GM19328 (cell line): ENCODE results near the gene HSD3B7.

Experiments used
- ATAC-seq: cut with Tn5 transposase; IDR thresholded peaks from one replicate; pipeline ENCODE4 v1.9.1; 2021; ENCODE audit warnings: mild to moderate bottlenecking, moderate library complexity; ENCODE audit not compliant: unreplicated experiment

The HSD3B7 gene

DNA sequence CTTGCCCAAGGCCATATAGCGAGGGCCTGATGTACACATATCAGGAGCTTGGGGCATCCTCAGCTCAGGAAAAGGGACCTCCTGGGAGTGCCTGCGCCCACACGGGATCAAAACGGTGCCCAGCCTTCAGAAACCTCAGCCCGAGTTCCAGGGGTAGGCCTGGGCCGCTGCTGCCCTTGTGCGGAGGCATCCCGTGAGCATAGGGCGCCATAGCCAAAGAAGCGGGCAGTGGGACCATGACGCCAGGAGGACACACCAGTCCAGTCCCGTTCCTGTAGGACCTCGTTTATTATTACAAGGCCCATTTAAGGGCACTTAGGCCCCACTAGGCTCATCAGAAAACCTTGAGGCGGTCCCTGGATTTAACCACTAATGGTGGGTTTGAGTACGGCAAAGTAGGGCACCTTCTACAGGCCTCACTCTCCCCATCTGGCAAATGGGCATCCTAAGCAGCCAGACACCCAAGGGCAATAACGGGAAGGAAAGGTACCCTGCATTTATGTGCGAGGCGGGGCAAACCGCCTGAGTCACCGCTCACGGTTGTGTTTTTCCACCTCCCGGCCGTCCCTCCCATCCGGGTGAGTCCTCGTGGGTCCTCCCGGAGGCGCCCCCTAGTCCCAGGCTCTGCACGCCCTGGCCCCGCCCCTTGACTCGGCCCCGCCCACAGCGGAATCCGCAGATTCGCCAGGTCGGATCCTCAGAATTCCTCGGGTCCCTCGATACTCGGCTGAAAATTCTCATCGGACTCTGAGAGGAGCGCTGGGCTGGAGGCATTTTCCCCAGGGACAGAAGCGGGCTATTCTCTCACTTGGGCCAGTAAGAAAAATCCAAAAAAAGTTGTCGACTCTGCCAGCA lies 28.2 kb upstream of the HSD3B7 start:
- peak; percentile 42 for ATAC-seq

DNA sequence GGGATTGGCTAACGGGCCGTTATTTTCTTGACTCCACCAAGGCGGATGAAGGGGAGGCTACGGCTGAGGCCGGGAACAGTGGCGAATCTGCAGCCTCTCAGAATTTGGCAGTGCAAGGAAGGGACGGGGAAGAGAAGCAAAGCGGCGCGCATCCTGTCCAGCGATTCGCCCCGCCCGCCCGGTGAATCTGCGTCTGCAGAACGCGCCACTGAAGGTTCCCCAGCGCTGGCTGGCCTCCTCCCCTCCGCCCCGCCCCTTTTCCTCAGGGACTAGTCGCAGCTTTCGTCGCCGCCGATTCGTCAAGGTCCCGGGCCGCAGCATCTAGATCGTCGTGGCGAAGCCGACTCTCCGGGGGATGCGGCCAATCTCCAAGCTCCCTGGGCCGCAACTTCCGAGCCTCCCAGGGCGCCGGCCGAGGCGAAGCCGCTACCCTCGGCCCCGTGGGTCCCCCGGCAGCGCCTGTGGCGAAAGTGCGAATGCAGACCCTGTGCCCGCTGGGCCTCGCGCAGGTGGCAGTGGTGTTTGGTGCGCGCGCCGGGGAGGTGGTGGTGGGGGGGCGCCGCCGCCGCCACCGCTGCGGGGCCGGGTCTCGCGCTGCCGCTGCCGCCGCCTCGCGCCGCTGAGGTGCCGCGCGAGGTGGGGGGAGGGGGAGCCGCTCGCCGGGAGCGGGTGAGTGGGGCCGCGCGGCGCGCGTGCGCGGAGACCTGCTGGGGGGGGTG lies 27.4 kb upstream of the HSD3B7 start, which contains the start of gene SETD1A:
Gene SETD1A (plus strand): TSS at position 299 of the 719 bp plus-strand sequence. CDS start 978 bp downstream, outside the sequence.
- ATAC-seq: peak; percentile 64

DNA sequence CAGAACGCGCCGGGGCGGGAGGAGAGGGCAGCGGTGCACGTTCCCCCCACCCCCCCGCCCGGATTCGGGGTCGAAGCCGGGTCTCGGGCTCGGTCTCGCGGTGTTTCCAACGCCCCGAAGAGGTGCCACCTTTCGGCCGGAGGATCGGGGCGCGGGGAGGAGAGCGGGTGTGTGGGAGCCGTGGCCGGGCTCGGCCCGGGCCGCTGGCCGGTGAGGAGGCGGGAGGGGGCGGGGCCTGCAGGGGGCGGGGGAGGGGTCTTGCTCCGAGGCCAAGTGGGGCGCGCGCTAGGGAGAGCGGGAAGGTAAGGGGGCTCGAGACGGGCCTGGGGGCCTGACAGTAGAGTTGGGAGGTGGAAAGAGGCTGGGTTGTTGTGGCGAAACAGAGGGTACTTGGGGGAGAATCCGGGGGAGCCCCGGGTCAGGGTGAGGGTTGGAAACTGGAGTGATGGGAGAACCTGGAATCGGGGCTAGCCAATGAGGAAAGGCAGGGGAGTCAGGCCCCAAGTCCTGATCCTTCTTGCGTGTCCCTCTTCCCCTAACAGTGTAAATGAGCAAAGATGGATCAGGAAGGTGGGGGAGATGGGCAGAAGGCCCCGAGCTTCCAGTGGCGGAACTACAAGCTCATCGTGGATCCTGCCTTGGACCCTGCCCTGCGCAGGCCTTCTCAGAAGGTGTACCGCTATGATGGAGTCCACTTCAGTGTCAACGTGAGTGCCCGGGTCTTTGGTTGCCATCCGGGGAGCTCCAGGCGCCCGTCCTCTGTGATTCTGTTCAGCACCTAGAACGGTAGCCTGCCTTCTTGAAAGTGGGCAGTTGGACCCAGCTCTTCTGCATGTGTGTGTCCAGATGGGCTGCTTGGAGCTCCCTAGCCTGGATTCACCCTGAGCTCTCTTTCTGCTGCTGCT lies 26.6 kb upstream of the HSD3B7 start:
- peak; percentile 31 for ATAC-seq

DNA sequence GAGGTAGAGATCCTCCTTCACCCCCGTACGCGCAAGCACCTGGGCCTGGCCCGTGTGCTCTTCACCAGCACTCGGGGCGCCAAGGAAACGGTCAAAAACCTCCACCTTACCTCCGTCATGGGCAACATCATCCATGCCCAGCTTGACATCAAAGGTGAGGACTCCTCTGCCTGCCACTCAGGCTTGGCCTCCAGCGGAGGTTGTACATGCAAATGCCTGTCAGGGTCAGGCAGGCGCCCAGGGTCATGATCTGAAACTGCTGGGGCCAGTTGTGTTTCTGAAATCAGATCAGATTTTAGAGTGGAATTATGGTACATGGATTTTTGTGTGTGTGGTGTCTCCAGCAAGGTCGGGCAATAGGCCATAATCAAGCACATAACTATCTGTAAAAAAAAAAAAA lies 23.6 kb upstream of the HSD3B7 start:
- no peak for ATAC-seq

DNA sequence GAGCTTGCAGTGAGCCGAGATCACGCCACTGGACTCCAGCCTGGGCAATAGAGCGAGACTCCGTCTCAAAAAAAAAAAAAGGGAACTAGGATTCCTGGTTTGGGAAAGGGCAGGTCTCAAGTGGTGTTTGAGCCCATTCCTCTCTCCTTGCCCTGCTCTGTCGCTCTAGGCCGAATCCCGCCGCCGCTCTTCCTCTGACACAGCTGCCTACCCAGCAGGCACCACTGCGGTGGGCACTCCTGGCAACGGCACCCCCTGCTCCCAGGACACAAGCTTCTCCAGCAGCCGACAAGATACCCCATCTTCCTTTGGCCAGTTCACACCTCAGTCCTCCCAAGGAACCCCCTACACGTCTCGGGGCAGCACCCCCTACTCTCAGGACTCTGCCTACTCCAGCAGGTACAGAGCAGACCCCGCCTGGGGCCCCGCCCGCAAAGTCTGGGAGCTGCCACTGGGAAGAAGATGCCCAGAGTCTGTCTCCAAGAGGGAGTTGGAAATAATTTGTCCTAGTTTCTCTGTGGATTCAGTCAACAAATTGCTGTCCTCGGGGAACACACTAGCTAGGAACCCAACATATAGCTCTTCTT lies 21.0 kb upstream of the HSD3B7 start:
- no peak for ATAC-seq

DNA sequence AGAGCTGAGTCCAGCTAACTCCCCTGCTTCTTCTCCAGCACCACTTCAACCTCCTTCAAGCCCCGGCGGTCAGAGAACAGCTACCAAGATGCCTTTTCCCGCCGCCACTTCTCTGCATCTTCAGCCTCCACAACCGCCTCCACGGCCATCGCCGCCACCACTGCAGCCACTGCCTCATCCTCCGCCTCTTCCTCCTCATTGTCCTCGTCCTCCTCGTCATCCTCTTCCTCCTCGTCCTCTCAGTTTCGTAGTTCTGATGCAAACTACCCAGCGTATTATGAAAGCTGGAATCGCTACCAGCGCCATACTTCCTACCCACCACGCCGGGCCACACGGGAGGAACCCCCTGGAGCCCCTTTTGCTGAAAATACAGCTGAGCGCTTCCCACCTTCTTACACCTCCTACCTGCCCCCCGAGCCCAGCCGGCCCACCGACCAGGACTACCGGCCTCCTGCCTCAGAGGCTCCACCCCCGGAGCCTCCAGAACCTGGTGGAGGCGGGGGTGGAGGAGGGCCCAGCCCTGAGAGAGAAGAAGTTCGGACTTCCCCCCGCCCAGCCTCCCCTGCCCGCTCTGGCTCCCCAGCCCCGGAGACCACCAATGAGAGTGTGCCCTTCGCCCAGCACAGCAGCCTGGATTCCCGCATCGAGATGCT lies 20.3 kb upstream of the HSD3B7 start:
- no peak for ATAC-seq

DNA sequence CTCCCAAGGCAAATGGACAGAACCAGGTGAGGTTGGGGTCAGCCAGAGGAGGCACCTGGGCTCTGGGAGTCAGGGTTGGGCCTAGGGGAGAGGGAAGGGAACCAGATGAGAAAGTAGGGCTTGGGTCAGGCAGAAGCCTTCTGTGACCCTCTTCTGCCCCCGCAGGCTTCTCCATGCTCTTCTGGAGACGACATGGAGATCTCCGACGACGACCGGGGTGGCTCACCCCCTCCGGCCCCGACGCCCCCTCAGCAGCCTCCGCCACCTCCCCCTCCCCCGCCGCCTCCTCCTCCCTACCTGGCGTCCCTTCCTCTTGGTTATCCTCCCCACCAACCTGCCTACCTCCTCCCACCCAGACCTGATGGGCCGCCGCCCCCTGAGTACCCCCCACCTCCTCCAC lies 19.6 kb upstream of the HSD3B7 start:
- ATAC-seq: no peak

DNA sequence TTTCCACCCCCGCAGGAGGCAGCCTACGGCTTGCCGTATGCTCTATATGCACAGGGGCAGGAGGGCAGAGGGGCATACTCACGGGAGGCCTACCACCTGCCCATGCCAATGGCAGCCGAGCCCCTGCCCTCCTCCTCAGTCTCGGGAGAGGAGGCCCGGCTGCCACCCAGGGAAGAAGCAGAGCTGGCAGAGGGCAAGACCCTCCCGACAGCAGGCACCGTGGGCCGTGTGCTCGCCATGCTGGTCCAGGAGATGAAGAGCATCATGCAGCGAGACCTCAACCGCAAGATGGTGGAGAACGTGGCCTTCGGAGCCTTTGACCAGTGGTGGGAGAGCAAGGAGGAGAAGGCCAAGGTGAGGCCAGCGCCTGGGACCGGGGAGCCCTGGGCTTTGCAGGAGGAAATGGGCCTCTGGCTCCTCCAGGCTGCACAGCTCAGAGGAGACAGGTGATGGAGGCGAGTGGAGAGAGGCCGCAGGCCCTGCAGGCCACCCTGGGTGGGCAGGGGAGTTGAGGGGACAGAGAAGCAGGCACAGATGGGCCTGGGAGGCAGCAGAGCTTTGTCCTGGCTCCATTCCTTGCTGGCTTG lies 18.9 kb upstream of the HSD3B7 start:
- no peak for ATAC-seq

DNA sequence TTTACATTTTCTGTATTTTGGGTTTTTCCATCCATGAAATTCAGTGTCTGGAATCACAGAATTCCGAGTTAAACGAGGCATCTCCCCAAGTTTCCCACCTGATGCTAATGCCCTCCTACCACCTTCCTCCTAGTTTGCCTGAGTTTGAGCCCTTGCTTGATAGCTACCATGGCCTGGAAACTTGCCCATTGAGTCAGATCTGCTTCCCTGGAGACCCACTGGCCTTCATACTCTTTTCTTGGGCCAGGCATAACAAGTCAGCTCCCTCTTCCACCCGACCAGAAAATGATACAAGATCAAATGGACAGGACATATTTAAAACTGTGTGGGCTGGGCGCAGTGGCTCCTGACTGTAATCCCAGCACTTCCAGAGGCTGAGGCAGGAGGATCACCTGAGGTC lies 17.2 kb upstream of the HSD3B7 start:
- ATAC-seq: no peak

DNA sequence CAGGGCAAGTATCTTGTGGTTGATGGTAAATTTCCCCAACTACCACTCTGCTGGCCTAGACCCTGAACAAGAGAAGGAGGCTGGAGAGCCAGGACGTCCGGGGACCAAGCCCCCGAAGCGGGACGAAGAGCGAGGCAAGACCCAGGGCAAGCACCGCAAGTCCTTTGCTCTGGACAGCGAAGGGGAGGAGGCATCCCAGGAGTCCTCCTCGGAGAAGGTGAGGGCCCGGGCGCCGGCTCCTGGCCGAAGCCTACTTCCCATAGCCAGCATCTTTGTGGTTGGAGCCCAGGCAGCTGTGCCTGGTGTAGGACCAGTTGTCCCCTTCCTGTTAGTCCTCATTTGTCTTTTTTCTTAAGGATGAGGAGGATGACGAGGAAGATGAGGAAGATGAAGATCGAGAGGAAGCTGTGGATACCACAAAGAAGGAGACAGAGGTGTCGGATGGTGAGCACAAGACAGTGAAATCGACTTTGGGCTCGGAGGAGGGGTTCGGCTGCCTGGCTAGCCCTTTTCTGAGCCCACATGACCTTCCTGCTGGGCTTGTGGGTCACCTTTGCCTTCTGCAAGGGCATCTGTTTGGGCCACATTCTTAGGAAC lies 15.7 kb upstream of the HSD3B7 start:
- no peak for ATAC-seq

DNA sequence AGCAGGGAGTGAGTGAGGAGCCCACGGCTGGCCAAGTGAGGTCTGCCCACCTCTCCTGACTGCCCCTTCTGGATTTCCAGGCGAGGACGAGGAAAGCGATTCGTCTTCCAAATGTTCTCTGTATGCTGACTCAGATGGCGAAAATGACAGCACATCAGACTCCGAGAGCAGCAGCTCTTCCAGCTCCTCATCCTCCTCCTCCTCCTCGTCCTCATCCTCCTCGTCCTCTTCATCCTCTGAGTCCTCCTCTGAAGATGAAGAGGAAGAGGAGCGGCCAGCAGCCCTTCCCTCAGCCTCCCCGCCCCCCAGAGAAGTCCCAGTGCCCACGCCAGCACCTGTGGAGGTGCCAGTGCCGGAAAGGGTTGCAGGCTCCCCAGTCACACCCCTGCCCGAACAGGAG lies 13.7 kb upstream of the HSD3B7 start:
- ATAC-seq: no peak

DNA sequence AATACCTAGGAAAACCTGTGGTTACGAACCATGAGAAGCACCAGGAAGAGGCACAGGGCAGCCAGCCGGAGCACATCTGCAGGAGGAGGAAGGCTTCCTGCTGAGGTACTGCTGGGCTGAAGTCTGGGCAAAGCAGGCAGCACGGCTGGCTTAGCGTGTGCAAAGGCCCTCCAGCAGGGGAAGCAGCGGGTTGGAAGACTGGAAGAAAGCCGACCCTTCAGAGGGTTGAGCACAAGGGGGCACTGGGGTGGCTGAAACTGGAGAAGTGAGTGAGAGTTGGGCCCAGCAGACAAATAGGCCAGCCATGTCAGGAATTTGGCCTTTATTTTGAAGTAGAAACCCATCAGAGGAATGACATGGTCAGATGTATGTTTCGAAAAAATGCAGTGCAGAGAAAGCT lies 12.1 kb upstream of the HSD3B7 start:
- no peak for ATAC-seq

DNA sequence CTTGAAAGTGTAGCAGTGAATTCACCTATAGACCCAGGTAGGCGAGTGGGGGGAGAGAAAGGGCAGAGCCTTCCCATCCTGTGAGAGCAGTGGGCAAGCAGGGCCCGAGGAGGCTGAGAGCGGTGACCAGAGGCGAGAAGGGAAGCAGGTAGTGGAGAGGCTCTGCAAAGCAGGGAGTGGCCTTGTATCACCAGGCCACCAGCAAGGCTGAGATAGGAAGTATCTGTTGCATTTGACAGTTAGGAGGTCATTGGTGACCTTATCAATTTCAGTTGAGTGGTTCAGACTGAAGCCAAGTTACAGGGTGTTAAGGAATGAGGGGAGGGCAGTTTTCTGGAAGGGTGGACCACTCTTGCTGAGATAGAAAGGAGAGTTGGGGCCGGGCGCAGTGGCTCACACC lies 10.7 kb upstream of the HSD3B7 start:
- ATAC-seq: no peak

DNA sequence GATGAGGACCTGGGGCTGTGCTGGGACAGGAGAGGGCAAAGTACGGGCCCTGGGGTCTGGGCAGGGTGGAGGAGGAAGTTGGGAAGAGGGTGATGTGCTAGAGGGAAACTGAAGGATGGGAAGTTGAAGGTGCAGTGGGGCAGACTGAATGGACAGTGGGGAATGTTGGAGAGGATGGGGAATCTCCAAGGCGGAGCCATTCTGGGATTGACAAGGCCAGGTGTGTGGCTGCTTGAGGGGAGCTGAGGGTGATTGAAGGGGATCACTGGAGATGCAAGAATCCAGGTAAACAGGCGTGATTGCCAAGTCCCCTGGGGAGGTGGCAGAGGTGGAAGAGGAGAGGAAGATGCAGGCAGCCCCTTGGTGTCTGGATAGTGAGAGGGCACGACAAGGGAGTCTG lies 8.5 kb upstream of the HSD3B7 start:
- no peak for ATAC-seq

DNA sequence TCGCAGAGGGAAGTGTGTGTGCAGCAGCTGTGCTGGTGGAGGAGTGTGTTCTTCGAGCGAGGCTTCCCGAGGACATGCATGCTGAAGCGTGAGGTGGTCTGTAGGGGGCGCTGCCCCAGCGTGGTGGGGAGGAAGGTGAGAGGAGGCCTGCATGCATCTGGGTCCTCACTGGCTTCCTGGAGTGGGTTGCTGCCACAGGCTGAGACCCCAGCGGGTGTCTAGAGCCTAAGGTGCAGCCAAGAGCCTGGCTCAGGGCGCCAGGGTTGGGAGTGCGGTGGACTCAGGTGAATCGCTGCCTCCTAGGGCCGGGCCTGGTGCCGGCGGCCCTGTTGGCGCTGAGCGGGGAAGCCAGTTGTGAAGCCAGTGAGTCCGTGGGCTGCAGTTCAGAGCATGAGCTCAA lies 7.5 kb upstream of the HSD3B7 start:
- ATAC-seq: no peak

DNA sequence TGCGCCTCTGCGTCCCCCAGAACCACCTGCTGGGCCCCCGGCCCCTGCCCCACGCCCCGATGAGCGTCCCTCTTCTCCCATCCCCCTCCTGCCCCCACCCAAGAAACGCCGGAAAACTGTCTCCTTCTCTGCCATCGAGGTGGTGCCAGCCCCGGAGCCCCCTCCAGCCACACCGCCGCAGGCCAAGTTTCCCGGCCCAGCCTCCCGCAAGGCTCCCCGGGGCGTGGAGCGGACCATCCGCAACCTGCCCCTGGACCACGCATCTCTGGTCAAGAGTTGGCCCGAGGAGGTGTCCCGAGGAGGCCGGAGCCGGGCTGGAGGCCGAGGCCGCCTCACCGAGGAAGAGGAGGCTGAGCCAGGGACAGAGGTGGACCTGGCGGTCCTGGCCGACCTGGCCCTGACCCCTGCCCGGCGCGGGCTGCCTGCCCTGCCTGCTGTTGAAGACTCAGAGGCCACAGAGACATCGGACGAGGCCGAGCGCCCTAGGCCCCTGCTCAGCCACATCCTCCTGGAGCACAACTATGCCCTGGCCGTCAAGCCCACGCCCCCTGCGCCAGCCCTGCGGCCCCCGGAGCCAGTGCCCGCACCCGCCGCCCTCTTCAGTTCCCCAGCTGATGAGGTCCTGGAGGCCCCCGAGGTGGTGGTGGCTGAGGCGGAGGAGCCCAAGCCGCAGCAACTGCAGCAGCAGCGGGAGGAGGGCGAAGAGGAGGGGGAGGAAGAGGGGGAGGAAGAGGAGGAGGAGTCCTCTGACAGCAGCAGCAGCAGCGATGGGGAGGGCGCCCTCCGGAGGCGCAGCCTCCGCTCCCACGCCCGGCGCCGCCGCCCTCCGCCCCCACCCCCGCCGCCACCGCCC lies 5.6 kb upstream of the HSD3B7 start:
- ATAC-seq: no peak

DNA sequence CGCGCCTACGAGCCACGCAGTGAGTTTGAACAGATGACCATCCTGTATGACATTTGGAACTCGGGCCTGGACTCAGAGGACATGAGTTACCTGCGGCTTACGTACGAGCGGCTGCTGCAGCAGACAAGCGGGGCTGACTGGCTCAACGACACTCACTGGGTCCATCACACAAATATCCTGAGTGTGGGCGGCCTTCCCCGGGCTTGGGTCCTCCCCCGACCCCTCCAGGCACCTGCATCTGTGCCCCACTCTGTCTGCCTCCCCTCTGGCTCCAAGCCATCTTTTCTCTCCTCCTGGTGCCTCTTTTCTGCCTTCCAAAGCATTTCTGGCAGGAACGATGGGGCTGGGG lies 5.0 kb upstream of the HSD3B7 start:
- no peak for ATAC-seq

DNA sequence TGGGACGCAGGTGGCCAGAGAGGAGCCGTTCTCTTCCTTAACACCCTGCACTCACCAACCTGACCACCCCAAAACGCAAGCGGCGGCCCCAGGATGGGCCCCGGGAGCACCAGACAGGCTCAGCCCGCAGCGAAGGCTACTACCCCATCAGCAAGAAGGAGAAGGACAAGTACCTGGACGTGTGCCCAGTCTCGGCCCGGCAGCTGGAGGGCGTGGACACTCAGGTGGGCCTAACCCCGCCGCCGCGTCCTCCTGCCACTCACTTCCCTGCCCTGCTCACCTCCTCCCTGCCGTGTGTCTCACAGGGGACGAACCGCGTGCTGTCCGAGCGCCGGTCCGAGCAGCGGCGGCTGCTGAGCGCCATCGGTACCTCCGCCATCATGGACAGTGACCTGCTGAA lies 4.6 kb upstream of the HSD3B7 start:
- no peak for ATAC-seq

DNA sequence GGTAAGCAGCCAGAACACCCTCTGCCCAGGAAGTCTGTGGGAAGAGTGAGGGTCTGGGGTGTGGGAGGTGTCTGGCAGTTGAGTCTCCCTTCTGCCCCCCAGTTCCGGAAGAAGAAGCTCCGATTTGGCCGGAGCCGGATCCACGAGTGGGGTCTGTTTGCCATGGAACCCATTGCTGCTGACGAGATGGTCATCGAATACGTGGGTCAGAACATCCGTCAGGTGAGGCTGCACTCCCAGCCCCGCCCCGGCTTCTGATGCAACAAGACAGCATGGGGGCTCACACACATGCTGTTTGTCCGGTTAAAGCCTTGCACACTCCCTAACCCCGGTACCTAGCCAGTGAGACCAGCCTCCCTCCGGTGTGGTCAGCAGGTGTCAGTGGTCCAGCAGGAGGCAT lies 4.0 kb upstream of the HSD3B7 start:
- ATAC-seq: no peak
